Panc1 (cell line): ENCODE measurements around the gene MYL10. TPM values are rescaled to one million over a fixed set of nuclear protein-coding genes. Genes with fewer than 3 reads are reported as not detected.

ENCODE experiments used
- ATAC-seq: fragments of 200-7000 bp; cut with Tn5 transposase; 2 replicates; pipeline ENCODE4 v1.9.1; 2020; ENCODE audit warnings: mild to moderate bottlenecking, moderate library complexity
- BruUV-seq: library from RNA; stranded (reverse); fragments of 400-500 nt; replicated peaks from 2 replicates; lab custom pipeline; 2021; lab: Mats Ljungman, UMichigan
- CTCF ChIA-PET: fragments of 300-600 bp; sonication (Branson Sonifier 250); formaldehyde crosslinking; loops from one replicate; lab custom pipeline; 2022; ENCODE audit warnings: antibody characterized with exemption; lab: Charles Lee
- POLR2A ChIA-PET: fragments of 300-600 bp; sonication (Branson Sonifier 250); formaldehyde crosslinking; loops from one replicate; lab custom pipeline; 2022; ENCODE audit warnings: antibody characterized with exemption; lab: Charles Lee
- DNase-seq: peaks from one replicate; pipeline ENCODE4 v3.0.0-alpha.2; 2010; ENCODE audit warnings: low read depth, low spot score
- H3K27ac ChIP-seq: 2 replicates; pipeline ENCODE4 v1.5.1; 2011; ENCODE audit warnings: mild to moderate bottlenecking, low read length, inconsistent platforms
- H3K27me3 ChIP-seq: fragments of 200-500 bp; sonication (Bioruptor generic); 2 replicates; pipeline ENCODE4 v1.6.0; 2014; ENCODE audit warnings: low read length, inconsistent platforms; ENCODE audit not compliant: control insufficient read depth, insufficient read depth
- H3K36me3 ChIP-seq: fragments of 200-500 bp; sonication (Bioruptor generic); 2 replicates; pipeline ENCODE4 v1.5.1; 2014; ENCODE audit warnings: inconsistent platforms, mild to moderate bottlenecking, low read length, moderate library complexity; ENCODE audit not compliant: control insufficient read depth, insufficient read depth
- H3K4me1 ChIP-seq: 2 replicates; pipeline ENCODE4 v1.5.1; 2011; ENCODE audit warnings: inconsistent platforms, mild to moderate bottlenecking, low read length, moderate library complexity; ENCODE audit not compliant: control insufficient read depth, insufficient read depth
- H3K4me3 ChIP-seq, 2 experiments: 2 replicates each; pipeline ENCODE4 v1.5.1; 2011 to 2012; ENCODE audit warnings: low read depth in 2 of 2, low read length in 2 of 2, mild to moderate bottlenecking in 2 of 2, inconsistent platforms in 1 of 2, moderate library complexity in 1 of 2
- H3K9me3 ChIP-seq: fragments of 200-500 bp; sonication (Bioruptor generic); 2 replicates; pipeline ENCODE4 v1.5.1; 2014; ENCODE audit warnings: low read depth, mild to moderate bottlenecking, inconsistent platforms, low read length, moderate library complexity; ENCODE audit not compliant: control insufficient read depth, insufficient read depth
- CTCF ChIP-seq: fragments of 450-650 bp; IDR thresholded peaks from 2 replicates; pipeline ENCODE4 v1.5.1; 2017; ENCODE audit warnings: mild to moderate bottlenecking
- POLR2AphosphoS5 ChIP-seq: IDR thresholded peaks from 2 replicates; pipeline ENCODE4 v1.6.1; 2012; ENCODE audit warnings: mild to moderate bottlenecking, low read depth, low read length, moderate library complexity
- REST ChIP-seq, 2 experiments: IDR thresholded peaks; 2 replicates each; pipeline ENCODE4 v1.6.1; 2011 to 2012; ENCODE audit warnings: low read depth in 2 of 2, control low read depth in 1 of 2, low read length in 1 of 2, mild to moderate bottlenecking in 1 of 2, moderate library complexity in 1 of 2; ENCODE audit not compliant: insufficient read depth in 1 of 2
- SIN3A ChIP-seq: IDR thresholded peaks from 2 replicates; pipeline ENCODE4 v1.6.1; 2012; ENCODE audit warnings: low read depth, mild to moderate bottlenecking, low read length, moderate library complexity, borderline replicate concordance; ENCODE audit not compliant: insufficient read depth
- TCF7L2 ChIP-seq: IDR thresholded peaks from 2 replicates; pipeline ENCODE4 v1.6.1; 2011; ENCODE audit warnings: mild to moderate bottlenecking, low read depth, low read length, inconsistent platforms
- in situ Hi-C: cut with HindIII; loops from 2 replicates; pipeline ENCODE4 v1.10.0; 2016; ENCODE audit warnings: low sequenced_read_pairs, low pct_unique_long_range_greater_than_20kb
- intact Hi-C: fragments of 100-400 bp; cut with micrococcal nuclease; formaldehyde crosslinking; loops from one replicate; pipeline ENCODE4 v1.10.0; 2022; ENCODE audit not compliant: unreplicated experiment
- total RNA-seq: library from RNA; stranded (reverse); gene quantifications from one replicate; pipeline ENCODE4 v1.2.1, GENCODE V29; 2021; ENCODE audit not compliant: unreplicated experiment

MYL10 gene
- total RNA-seq, 1 experiment from 2014 or later = not detected

GRCh38 chr7:101575168-101575567, 53.9 kb downstream of the MYL10 start:
- intact Hi-C loops (no loop called here), in situ Hi-C loops (no loop called here)
- ChIA-PET POLR2A (no interaction called here), CTCF (interaction anchor here (0.6 kb wide), 1 partner anchor 20 kb away, joined by 7 read pairs; no protein-coding TSS in a partner anchor)
- Histone ChIP-seq H3K27ac (no peak overlapping the region), H3K9me3 (no peaks in the 10 kb centered on the region; the same call in 1 of the 2 replicates), H3K4me3 (no peak overlapping the region), H3K36me3 (no peaks in the 10 kb centered on the region), H3K27me3 (no peaks in the 10 kb centered on the region), H3K4me1 (no peaks in the 10 kb centered on the region)
- ATAC-seq (no peak), DNase-seq (no peak)
- BruUV-seq = no TSS peak
- TF ChIP-seq REST (IDR thresholded peaks at IDR 0.05; ENCODE audit: insufficient read depth in 1 of 2, low read depth in 2 of 2, low read length in 1 of 2) (no peak), CTCF (no peak), POLR2AphosphoS5 (no peak), SIN3A (no peak), TCF7L2 (no peak)

- DNase-seq = no peak
- intact Hi-C loops (no loop called here), in situ Hi-C loops (no loop called here)
- Histone ChIP-seq H3K4me3 (no peak overlapping the region), H3K27me3 (0 out of 2 replicates have a peak, but pooled peaks cover 3% of the 10 kb centered on the region), H3K36me3 (no peaks in the 10 kb centered on the region), H3K9me3 (no peaks in the 10 kb centered on the region; the same call in 1 of the 2 replicates), H3K4me1 (no peaks in the 10 kb centered on the region), H3K27ac (no peak overlapping the region)
- no peak for TF ChIP-seq REST (IDR thresholded peaks at IDR 0.05; ENCODE audit: insufficient read depth in 1 of 2, low read depth in 2 of 2, low read length in 1 of 2)
- no peak for TF ChIP-seq SIN3A
- no peak for TF ChIP-seq CTCF
- no peak for TF ChIP-seq TCF7L2
- no peak for TF ChIP-seq POLR2AphosphoS5
- CTCF ChIA-PET = no interaction called here
- POLR2A ChIA-PET = interaction anchor here (0.5 kb wide), 1 partner anchor 697 kb away, joined by 8 read pairs; the partner anchor contains the start of gene SRRT
- ATAC-seq = no peak
- no TSS peak for BruUV-seq
Observed at GRCh38 chr7:101572156-101572555, 56.9 kb downstream of the MYL10 start.
